K562 (cell line): ENCODE data around the gene BEST2. TPM values are rescaled to one million over a fixed set of nuclear protein-coding genes. Genes with fewer than 3 reads are reported as not detected.

ENCODE experiments used
- BACH1 ChIP-seq: fragments of 200-800 bp; sonication (Bioruptor generic); IDR thresholded peaks from 2 replicates; pipeline ENCODE4 v1.6.1; 2016; ENCODE audit warnings: missing genetic modification characterization, missing compliant biosample characterization
- FOXK1 ChIP-seq: sonication (generic); formaldehyde crosslinking; IDR thresholded peaks from 2 replicates; pipeline ENCODE4 v1.8.0; 2022; ENCODE audit warnings: missing genetic modification reagents, mild to moderate bottlenecking, borderline replicate concordance
- MBD2 ChIP-seq: sonication (generic); IDR thresholded peaks from 2 replicates; pipeline ENCODE4 v1.6.1; 2016; ENCODE audit warnings: low read depth, borderline replicate concordance
- POLR3A ChIP-seq: IDR thresholded peaks from 2 replicates; pipeline ENCODE4 v1.6.1; 2011; ENCODE audit warnings: borderline replicate concordance, mild to moderate bottlenecking, moderate library complexity; ENCODE audit not compliant: insufficient read length, insufficient read depth; ENCODE audit errors: extremely low read depth
- WHSC1 ChIP-seq: IDR thresholded peaks from one replicate; pipeline ENCODE4 v1.6.1; 2012; ENCODE audit warnings: low read length, control low read depth, inconsistent platforms
- ZNF431 ChIP-seq: sonication (generic); formaldehyde crosslinking; IDR thresholded peaks from 2 replicates; pipeline ENCODE4 v1.8.0; 2022; ENCODE audit warnings: mild to moderate bottlenecking, missing genetic modification reagents
- ZNF644 ChIP-seq: fragments of 200-800 bp; sonication (Bioruptor generic); IDR thresholded peaks from 2 replicates; pipeline ENCODE4 v1.6.1; 2016; ENCODE audit warnings: low read depth, missing genetic modification characterization, missing compliant biosample characterization
- polyA plus RNA-seq, 8 experiments: library from polyadenylated mRNA; depleted of rRNA in 4 of 8; stranded (reverse) in 5 of 8; unstranded in 3 of 8; fragments of >200 nt; fragmentation: Nextera tagmentation in 2 of 8; fragmentation: Illumina TruSeq in 1 of 8; extraction: Ambion mirVana in 2 of 8; extraction: Trizol in 1 of 8; gene quantifications; 2 replicates each; pipeline versions ENCODE4 v1.2.1 to v1.2.3, GENCODE V29; 2011 to 2014; ENCODE audit warnings: inconsistent platforms in 1 of 8, missing spikeins in 1 of 8
- total RNA-seq, 7 experiments: library from RNA; depleted of rRNA in 6 of 7; stranded (reverse); fragments of >200 nt in 6 of 7; fragmentation: Illumina TruSeq in 2 of 7; extraction: Trizol in 2 of 7; gene quantifications; 2 replicates each; pipeline versions ENCODE4 v1.2.1 to v1.2.3, GENCODE V29; 2011 to 2021; ENCODE audit warnings: low replicate concordance in 1 of 7
- TF ChIP-seq, protein P1 (sequence below): fragments of 450-650 bp; IDR thresholded peaks from 2 replicates; pipeline ENCODE4 v1.6.1; 2016; ENCODE audit warnings: low read depth
- TF ChIP-seq, protein P2 (sequence below): IDR thresholded peaks from 2 replicates; pipeline ENCODE4 v1.6.1; 2014; ENCODE audit warnings: antibody characterized with exemption
- TF ChIP-seq, protein P3 (sequence below), 2 experiments: fragments of 450-650 bp; conservative IDR thresholded peaks; 2 replicates each; pipeline ENCODE4 v1.6.1; 2017; ENCODE audit warnings: mild to moderate bottlenecking in 2 of 2, moderate library complexity in 2 of 2

Gene BEST2
- total and polyA plus RNA-seq, 9 of the 15 experiments (the other 6 are each of a cell fraction or from before 2014, with no cell fraction given), result not detected

DNA sequence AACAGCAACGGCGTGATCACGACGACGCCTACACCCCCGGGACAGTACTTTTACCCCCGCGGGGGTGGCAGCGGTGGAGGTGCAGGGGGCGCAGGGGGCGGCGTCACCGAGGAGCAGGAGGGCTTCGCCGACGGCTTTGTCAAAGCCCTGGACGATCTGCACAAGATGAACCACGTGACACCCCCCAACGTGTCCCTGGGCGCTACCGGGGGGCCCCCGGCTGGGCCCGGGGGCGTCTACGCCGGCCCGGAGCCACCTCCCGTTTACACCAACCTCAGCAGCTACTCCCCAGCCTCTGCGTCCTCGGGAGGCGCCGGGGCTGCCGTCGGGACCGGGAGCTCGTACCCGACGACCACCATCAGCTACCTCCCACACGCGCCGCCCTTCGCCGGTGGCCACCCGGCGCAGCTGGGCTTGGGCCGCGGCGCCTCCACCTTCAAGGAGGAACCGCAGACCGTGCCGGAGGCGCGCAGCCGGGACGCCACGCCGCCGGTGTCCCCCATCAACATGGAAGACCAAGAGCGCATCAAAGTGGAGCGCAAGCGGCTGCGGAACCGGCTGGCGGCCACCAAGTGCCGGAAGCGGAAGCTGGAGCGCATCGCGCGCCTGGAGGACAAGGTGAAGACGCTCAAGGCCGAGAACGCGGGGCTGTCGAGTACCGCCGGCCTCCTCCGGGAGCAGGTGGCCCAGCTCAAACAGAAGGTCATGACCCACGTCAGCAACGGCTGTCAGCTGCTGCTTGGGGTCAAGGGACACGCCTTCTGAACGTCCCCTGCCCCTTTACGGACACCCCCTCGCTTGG, 40.7 kb downstream of the BEST2 start (continued):
- TF ChIP-seq, protein P1, sequence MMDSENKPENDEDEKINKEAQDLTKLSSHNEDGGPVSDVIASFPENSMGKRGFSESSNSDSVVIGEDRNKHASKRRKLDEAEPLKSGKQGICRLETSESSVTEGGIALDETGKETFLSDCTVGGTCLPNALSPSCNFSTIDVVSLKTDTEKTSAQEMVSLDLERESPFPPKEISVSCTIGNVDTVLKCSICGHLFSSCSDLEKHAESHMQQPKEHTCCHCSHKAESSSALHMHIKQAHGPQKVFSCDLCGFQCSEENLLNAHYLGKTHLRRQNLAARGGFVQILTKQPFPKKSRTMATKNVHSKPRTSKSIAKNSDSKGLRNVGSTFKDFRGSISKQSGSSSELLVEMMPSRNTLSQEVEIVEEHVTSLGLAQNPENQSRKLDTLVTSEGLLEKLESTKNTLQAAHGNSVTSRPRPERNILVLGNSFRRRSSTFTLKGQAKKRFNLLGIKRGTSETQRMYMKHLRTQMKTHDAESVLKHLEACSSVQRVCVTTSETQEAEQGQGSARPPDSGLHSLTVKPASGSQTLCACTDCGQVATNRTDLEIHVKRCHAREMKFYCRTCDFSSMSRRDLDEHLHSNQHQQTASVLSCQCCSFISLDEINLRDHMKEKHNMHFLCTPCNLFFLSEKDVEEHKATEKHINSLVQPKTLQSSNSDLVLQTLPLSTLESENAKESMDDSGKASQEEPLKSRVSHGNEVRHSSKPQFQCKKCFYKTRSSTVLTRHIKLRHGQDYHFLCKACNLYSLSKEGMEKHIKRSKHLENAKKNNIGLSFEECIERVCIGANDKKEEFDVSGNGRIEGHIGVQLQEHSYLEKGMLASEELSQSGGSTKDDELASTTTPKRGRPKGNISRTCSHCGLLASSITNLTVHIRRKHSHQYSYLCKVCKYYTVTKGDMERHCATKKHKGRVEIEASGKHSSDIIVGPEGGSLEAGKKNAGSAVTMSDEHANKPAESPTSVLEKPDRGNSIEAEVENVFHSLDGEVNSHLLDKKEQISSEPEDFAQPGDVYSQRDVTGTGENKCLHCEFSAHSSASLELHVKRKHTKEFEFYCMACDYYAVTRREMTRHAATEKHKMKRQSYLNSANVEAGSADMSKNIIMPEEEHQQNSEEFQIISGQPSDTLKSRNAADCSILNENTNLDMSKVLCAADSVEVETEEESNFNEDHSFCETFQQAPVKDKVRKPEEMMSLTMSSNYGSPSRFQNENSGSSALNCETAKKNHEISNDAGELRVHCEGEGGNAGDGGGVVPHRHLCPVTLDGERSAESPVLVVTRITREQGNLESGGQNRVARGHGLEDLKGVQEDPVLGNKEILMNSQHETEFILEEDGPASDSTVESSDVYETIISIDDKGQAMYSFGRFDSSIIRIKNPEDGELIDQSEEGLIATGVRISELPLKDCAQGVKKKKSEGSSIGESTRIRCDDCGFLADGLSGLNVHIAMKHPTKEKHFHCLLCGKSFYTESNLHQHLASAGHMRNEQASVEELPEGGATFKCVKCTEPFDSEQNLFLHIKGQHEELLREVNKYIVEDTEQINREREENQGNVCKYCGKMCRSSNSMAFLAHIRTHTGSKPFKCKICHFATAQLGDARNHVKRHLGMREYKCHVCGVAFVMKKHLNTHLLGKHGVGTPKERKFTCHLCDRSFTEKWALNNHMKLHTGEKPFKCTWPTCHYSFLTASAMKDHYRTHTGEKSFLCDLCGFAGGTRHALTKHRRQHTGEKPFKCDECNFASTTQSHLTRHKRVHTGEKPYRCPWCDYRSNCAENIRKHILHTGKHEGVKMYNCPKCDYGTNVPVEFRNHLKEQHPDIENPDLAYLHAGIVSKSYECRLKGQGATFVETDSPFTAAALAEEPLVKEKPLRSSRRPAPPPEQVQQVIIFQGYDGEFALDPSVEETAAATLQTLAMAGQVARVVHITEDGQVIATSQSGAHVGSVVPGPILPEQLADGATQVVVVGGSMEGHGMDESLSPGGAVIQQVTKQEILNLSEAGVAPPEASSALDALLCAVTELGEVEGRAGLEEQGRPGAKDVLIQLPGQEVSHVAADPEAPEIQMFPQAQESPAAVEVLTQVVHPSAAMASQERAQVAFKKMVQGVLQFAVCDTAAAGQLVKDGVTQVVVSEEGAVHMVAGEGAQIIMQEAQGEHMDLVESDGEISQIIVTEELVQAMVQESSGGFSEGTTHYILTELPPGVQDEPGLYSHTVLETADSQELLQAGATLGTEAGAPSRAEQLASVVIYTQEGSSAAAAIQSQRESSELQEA, result no peak
- TF ChIP-seq ZNF644 (tag) (no peak), POLR3A (no peak), BACH1 (tag) (no peak), MBD2 (peak; percentile 49; the same call in 1 of the 2 replicates), FOXK1 (peak; percentile 19; the same call in 1 of the 2 replicates), ZNF431 (peak; percentile 78), WHSC1 (no peak)
- TF ChIP-seq, protein P2, sequence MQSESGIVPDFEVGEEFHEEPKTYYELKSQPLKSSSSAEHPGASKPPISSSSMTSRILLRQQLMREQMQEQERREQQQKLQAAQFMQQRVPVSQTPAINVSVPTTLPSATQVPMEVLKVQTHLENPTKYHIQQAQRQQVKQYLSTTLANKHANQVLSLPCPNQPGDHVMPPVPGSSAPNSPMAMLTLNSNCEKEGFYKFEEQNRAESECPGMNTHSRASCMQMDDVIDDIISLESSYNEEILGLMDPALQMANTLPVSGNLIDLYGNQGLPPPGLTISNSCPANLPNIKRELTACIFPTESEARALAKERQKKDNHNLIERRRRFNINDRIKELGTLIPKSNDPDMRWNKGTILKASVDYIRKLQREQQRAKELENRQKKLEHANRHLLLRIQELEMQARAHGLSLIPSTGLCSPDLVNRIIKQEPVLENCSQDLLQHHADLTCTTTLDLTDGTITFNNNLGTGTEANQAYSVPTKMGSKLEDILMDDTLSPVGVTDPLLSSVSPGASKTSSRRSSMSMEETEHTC, result no peak
- TF ChIP-seq, protein P3, sequence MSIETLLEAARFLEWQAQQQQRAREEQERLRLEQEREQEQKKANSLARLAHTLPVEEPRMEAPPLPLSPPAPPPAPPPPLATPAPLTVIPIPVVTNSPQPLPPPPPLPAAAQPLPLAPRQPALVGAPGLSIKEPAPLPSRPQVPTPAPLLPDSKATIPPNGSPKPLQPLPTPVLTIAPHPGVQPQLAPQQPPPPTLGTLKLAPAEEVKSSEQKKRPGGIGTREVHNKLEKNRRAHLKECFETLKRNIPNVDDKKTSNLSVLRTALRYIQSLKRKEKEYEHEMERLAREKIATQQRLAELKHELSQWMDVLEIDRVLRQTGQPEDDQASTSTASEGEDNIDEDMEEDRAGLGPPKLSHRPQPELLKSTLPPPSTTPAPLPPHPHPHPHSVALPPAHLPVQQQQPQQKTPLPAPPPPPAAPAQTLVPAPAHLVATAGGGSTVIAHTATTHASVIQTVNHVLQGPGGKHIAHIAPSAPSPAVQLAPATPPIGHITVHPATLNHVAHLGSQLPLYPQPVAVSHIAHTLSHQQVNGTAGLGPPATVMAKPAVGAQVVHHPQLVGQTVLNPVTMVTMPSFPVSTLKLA (conservative IDR thresholded peaks at IDR 0.05), result peak; percentile 58 to 75; a peak in 3 of 4 replicates
